ENCODE results near the gene NUCKS1.
A peak's percentile ranks its signal among the peaks of the same experiment; 100 is the strongest.

Gene NUCKS1

GRCh38 chr1:205675247-205675646 is 74.7 kb downstream of the NUCKS1 start:
- Histone ChIP-seq H3K4me2 (no peak overlapping the region), H3K4me3 (IDR thresholded peaks at IDR 0.05; ENCODE audit: insufficient read depth, low read depth, low read length) (no peak overlapping the region), H4K20me1 (ENCODE audit: insufficient read depth) (no peaks in the 10 kb centered on the region), H2AFZ (ENCODE audit: low read depth) (no peak overlapping the region), H3K27me3 (ENCODE audit: insufficient read depth, low read depth) (peaks cover 15% of the 10 kb centered on the region), H3K9ac (no peak overlapping the region), H3K27ac (no peak overlapping the region), H3K79me2 (ENCODE audit: insufficient read depth, low read depth) (no peaks in the 10 kb centered on the region), H3K4me1 (ENCODE audit: low read depth, poor library complexity, severe bottlenecking) (peaks cover 23% of the 10 kb centered on the region), H3K36me3 (ENCODE audit: insufficient read depth) (no peaks in the 10 kb centered on the region)
- TF ChIP-seq CTCF (conservative IDR thresholded peaks at IDR 0.05; ENCODE audit: low read depth, low read length) = no peak

- Histone ChIP-seq H3K4me2 (no peak overlapping the region), H3K9ac (no peak overlapping the region), H2AFZ (ENCODE audit: low read depth) (no peak overlapping the region), H3K4me3 (IDR thresholded peaks at IDR 0.05; ENCODE audit: insufficient read depth, low read depth, low read length) (no peak overlapping the region), H3K4me1 (ENCODE audit: low read depth, poor library complexity, severe bottlenecking) (peaks cover 13% of the 10 kb centered on the region), H4K20me1 (ENCODE audit: insufficient read depth) (no peaks in the 10 kb centered on the region), H3K79me2 (ENCODE audit: insufficient read depth, low read depth) (no peaks in the 10 kb centered on the region), H3K27me3 (ENCODE audit: insufficient read depth, low read depth) (no peaks in the 10 kb centered on the region; the same call in 1 of the 2 replicates), H3K27ac (no peak overlapping the region), H3K36me3 (ENCODE audit: insufficient read depth) (no peaks in the 10 kb centered on the region)
- no peak for TF ChIP-seq CTCF (conservative IDR thresholded peaks at IDR 0.05; ENCODE audit: low read depth, low read length)
Observed at GRCh38 chr1:205672970-205673369, 77.0 kb downstream of the NUCKS1 start.

- H3K4me2 ChIP-seq = no peak overlapping the region; the same call in 1 of the 2 replicates
- no peaks in the 10 kb centered on the region for H4K20me1 ChIP-seq (ENCODE audit: insufficient read depth)
- no peak overlapping the region for H2AFZ ChIP-seq (ENCODE audit: low read depth)
- no peaks in the 10 kb centered on the region; the same call in 1 of the 2 replicates for H3K27me3 ChIP-seq (ENCODE audit: insufficient read depth, low read depth)
- no peak overlapping the region for H3K27ac ChIP-seq
- H3K4me3 ChIP-seq (IDR thresholded peaks at IDR 0.05; ENCODE audit: insufficient read depth, low read depth, low read length) = no peak overlapping the region
- peak; percentile 57; the same call in 1 of the 2 replicates for TF ChIP-seq CTCF (conservative IDR thresholded peaks at IDR 0.05; ENCODE audit: low read depth, low read length)
- H3K36me3 ChIP-seq (ENCODE audit: insufficient read depth) = no peaks in the 10 kb centered on the region
- H3K4me1 ChIP-seq (ENCODE audit: low read depth, poor library complexity, severe bottlenecking) = peaks cover 12% of the 10 kb centered on the region
- no peak overlapping the region for H3K9ac ChIP-seq
- H3K79me2 ChIP-seq (ENCODE audit: insufficient read depth, low read depth) = no peaks in the 10 kb centered on the region
Observed at GRCh38 chr1:205672395-205672889, 77.5 kb downstream of the NUCKS1 start.

GRCh38 chr1:205670611-205671430 is 79.2 kb downstream of the NUCKS1 start:
- Histone ChIP-seq H3K36me3 (ENCODE audit: insufficient read depth) (no peaks in the 10 kb centered on the region), H4K20me1 (ENCODE audit: insufficient read depth) (no peaks in the 10 kb centered on the region), H3K79me2 (ENCODE audit: insufficient read depth, low read depth) (no peaks in the 10 kb centered on the region), H3K27ac (no peak overlapping the region), H2AFZ (ENCODE audit: low read depth) (no peak overlapping the region), H3K27me3 (ENCODE audit: insufficient read depth, low read depth) (no peaks in the 10 kb centered on the region; the same call in 1 of the 2 replicates), H3K4me2 (no peak overlapping the region), H3K4me3 (IDR thresholded peaks at IDR 0.05; ENCODE audit: insufficient read depth, low read depth, low read length) (no peak overlapping the region), H3K9ac (no peak overlapping the region), H3K4me1 (ENCODE audit: low read depth, poor library complexity, severe bottlenecking) (peaks cover 12% of the 10 kb centered on the region)
- no peak for TF ChIP-seq CTCF (conservative IDR thresholded peaks at IDR 0.05; ENCODE audit: low read depth, low read length)
